Ovary (tissue), 3 donors: ENCODE results near the gene KRTAP5-9.

Experiments
- CTCF ChIP-seq, 3 donors: fragments of 450-650 bp in 2 of 3; fragments of 200-600 bp in 1 of 3; IDR thresholded peaks; one replicate each; pipeline versions ENCODE4 v1.5.1 to v1.8.0; 2016 to 2022; ENCODE audit warnings: antibody characterized with exemption in 3 of 3, mild to moderate bottlenecking in 1 of 3
- POLR2A ChIP-seq: fragments of 450-650 bp; IDR thresholded peaks from one replicate; pipeline ENCODE4 v1.6.1; 2017; ENCODE audit warnings: antibody characterized with exemption, mild to moderate bottlenecking, moderate library complexity
- donor health status: DM: no; HTN: no; CAD: no.

- TF ChIP-seq POLR2A (no peak), CTCF (IDR thresholded peaks at IDR 0.05) (no peak)
These were observed 17.6 kb upstream of the KRTAP5-9 start for GRCh38 chr11:71530602-71531001.
